ENCODE data around the gene CUBN. TPM values are rescaled to one million over a fixed set of nuclear protein-coding genes. Genes with fewer than 3 reads are reported as not detected.

Gene CUBN
- total and polyA plus RNA-seq, 8 donors, result 0.28 to 1.3 (median 0.66) TPM

GRCh38 chr10:17073725-17074540 lies 55.7 kb downstream of the CUBN start:
- H3K4me1 ChIP-seq, result no peaks in the 10 kb centered on the region
- no peak overlapping the region for H3K4me3 ChIP-seq
- no peaks in the 10 kb centered on the region for H3K9me3 ChIP-seq
- 89 to 95% methylated on average over 12 of the region's 12 CpGs for WGBS, 2 donors
- H3K27me3 ChIP-seq, result no peaks in the 10 kb centered on the region
- H3K27ac ChIP-seq, result no peak overlapping the region
- H3K36me3 ChIP-seq, result no peaks in the 10 kb centered on the region
- TF ChIP-seq, protein P1, sequence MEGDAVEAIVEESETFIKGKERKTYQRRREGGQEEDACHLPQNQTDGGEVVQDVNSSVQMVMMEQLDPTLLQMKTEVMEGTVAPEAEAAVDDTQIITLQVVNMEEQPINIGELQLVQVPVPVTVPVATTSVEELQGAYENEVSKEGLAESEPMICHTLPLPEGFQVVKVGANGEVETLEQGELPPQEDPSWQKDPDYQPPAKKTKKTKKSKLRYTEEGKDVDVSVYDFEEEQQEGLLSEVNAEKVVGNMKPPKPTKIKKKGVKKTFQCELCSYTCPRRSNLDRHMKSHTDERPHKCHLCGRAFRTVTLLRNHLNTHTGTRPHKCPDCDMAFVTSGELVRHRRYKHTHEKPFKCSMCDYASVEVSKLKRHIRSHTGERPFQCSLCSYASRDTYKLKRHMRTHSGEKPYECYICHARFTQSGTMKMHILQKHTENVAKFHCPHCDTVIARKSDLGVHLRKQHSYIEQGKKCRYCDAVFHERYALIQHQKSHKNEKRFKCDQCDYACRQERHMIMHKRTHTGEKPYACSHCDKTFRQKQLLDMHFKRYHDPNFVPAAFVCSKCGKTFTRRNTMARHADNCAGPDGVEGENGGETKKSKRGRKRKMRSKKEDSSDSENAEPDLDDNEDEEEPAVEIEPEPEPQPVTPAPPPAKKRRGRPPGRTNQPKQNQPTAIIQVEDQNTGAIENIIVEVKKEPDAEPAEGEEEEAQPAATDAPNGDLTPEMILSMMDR (IDR thresholded peaks at IDR 0.05), result no peak
- intact Hi-C loops (cut with DNase I), result no loop called here
- no peak for FAIRE-seq
- no peak for ATAC-seq
- DNase-seq, result no peak

DNA sequence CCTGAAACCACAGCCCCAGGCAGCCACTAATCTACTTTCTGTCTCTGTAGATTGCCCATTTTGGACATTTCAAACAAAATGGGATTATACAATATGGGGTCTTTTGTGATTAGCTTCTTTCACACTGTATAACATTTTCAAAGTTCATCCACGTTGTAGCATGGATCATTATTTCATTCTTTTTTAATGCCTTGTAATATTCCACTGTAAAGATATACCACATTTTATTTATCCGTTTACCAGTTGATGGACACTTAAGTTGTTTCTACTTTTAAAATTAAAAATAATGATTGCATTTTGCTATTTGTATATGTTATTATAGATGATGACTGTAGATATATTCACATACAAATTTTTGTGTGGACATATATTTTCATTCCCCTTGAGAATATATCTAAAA lies 60.7 kb downstream of the CUBN start:
- no peak for DNase-seq
- H3K36me3 ChIP-seq, result no peaks in the 10 kb centered on the region
- H3K4me1 ChIP-seq, result peaks cover 0 to 3% (median 0%) of the 10 kb centered on the region in 3 donors
- FAIRE-seq, result no peak
- no peak overlapping the region for H3K4me3 ChIP-seq
- H3K27me3 ChIP-seq, result no peaks in the 10 kb centered on the region
- no peak for ATAC-seq
- no peaks in the 10 kb centered on the region for H3K9me3 ChIP-seq
- intact Hi-C loops (cut with DNase I), result no loop called here
- TF ChIP-seq, protein P1 (IDR thresholded peaks at IDR 0.05), result no peak
- no peak overlapping the region for H3K27ac ChIP-seq
- WGBS, 2 donors, result 84 to 85% methylated on average over 2 of the region's 2 CpGs

GRCh38 chr10:17067376-17068264 lies 62.0 kb downstream of the CUBN start:
- Histone ChIP-seq H3K4me3 (no peak overlapping the region), H3K27me3 (no peaks in the 10 kb centered on the region), H3K4me1 (peaks cover 0 to 4% (median 0%) of the 10 kb centered on the region in 3 donors), H3K36me3 (no peaks in the 10 kb centered on the region), H3K27ac (no peak overlapping the region), H3K9me3 (no peaks in the 10 kb centered on the region)
- intact Hi-C loops (cut with DNase I), result no loop called here
- TF ChIP-seq, protein P1 (IDR thresholded peaks at IDR 0.05), result no peak
- FAIRE-seq (no peak), ATAC-seq (no peak), DNase-seq (no peak)
- WGBS, 2 donors, result 68 to 77% methylated on average over 9 of the region's 9 CpGs

- ATAC-seq, result no peak
- no peak overlapping the region for H3K4me3 ChIP-seq
- intact Hi-C loops (cut with DNase I), result no loop called here
- DNase-seq, result no peak
- H3K9me3 ChIP-seq, result no peaks in the 10 kb centered on the region
- no peaks in the 10 kb centered on the region for H3K36me3 ChIP-seq
- no peak overlapping the region for H3K27ac ChIP-seq
- TF ChIP-seq, protein P1 (IDR thresholded peaks at IDR 0.05), result no peak
- WGBS, 2 donors, result 73 to 75% methylated on average over 3 of the region's 3 CpGs
- H3K27me3 ChIP-seq, result no peaks in the 10 kb centered on the region
- FAIRE-seq, result no peak
- H3K4me1 ChIP-seq, result peaks cover 0 to 4% (median 0%) of the 10 kb centered on the region in 3 donors
These were observed 62.8 kb downstream of the CUBN start for GRCh38 chr10:17066807-17067206.

Measured in pancreas (tissue), 10 donors.